Activated CD8-positive, alpha-beta memory T cell treated with anti-CD3 and anti-CD28 coated beads for 4 hours (primary cell): ENCODE results near the gene NCKAP5.

Experiments
- DNase-seq, 2 donors: peaks; one replicate each; pipeline ENCODE4 v3.0.0-alpha.2; 2020; ENCODE audit warnings: low read depth in 2 of 2

Gene NCKAP5

DNA sequence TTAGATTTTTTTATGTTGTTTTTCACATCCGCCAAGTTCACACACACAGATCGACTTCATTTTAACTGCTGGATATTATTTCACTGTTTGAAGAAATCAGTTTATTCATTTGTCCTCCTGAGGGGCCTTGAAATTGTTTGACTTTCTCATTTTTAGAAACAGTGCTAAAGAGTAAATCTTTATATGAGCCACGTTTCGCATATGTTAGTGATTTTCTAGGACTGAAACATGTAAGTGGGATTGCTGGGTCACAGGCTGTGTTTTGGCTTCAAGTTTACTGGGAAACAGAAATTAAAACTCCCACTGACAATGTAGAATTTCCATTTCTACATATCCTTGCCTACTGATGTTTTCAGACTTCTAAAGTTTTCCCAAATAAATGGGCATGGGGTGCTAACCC is 363.8 kb downstream of the NCKAP5 start:
- no peak for DNase-seq

DNA sequence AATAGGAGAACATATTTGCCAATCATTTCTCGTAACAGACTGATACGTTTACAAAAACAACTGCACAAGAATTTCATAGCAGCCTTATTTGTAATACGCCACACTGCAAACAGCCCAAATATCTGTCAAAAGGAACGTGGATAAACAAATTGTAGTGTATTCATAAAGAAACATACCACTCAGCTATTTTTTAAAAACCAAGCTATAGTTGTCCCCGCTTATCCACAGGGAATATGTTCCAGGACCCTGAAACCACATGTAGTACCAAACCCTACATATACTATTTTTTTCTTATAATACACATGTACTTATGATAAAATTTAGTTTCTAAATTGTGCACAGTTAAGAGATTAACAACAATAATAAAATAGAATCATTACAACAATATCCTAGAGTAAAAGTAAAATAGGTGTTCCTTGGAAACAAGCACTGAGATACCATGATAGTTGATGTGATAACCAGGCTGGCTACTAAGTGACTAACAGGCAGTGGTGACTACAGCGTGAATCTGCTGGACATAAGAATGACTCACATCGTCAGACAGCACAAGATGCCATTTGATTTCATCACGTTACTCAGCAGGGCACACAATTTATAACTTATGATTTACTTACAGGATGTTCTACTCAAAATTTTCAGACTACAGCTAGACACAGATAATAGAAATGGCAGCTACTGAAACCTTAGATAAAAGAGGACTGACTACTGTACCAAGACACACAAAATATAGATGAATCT is 367.4 kb downstream of the NCKAP5 start:
- DNase-seq, result no peak

DNA sequence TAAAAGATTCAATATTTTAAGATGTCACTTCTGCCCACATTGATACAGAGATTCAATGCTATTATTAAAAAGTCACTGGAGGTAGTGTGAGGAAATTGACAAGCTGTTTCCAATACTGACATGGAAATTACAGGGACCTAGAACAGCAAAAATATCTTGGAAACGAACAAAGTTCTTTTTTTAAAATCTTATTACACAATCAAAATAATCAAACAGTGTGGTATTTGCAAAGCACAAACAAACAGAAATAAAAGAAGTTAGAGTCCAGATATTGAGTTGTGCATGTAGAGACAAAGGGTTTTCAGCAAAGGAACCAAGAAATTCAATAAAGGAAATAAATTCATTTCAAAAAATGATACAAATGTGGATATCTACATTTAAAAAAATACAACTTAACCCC is 369.6 kb downstream of the NCKAP5 start:
- no peak for DNase-seq

GRCh38 chr2:133197156-133197555 is 371.1 kb downstream of the NCKAP5 start:
- DNase-seq, result no peak

DNA sequence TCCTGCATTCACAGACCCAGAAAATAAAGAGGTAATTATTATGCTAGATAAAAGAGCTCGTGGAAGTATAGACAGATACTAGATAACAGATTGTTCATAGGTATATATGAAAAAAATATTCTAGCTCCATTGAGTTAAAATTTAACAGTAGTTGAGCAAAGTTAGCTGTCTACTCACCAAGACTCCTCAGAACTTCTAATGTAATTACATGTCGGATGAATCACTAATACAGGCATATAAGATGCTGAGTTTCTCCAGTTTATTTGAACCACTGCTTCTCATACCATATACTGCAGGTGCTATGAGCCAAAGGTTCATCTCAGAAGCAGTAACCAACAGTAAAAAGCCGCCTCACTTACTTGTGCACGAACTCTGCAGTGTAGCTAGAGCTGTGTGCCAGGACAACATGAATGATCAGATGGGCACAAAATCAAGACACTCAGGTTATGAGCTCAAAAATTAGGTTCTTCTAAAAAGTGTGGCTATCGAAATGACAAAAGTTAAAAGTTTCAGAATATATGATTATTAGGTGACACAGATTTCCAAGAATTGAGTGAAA is 373.4 kb downstream of the NCKAP5 start:
- DNase-seq, result no peak

DNA sequence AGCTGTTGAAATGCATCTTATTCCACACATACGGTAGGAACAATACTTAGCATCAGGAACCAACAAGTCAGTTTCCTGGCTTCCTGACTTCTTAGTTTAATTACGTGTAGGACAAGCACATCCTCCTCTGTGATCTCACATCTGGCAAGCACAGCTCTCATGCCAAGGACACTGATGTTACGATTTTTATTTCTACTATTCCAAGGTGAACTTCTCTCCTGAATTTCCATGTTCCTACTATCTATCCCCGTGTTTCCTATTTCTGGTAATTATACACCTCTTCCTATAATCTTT is 374.0 kb downstream of the NCKAP5 start:
- DNase-seq, result no peak

DNA sequence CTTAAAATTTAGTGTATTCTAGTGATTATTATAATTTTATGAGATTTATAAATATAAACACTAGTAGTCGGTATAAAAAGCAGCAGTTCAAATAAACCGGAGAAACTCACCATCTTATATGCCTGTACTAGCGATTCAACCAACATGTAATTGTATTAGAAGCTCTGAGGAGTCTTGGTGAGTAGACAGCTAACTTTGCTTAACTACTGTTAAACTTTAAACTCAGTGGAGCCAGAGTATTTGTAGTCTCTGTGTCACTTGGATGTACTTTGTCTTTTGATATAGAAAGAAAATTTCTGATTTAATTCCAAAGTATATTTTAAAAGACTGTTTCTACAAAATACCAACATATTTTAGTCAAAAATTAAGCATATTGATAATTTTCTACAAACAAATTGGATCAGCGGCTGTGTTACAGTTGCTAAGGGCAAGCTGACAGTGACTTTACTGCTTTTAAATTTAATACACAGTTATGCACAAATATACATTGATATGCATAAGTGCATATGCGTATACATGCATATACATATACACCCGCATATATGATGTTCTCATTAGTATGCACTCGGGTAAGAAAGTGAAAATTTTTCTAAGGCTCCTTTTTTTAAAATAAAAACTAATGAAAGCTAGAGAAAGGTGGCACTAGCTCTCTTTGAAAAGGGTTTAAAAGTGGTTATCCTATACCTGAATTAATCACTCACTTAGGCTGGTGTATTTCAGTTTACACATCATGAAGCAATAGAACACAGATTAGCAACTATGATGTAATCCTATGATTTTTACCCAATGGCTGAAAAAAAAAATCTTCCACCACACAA is 374.5 kb downstream of the NCKAP5 start:
- DNase-seq, result no peak

- no peak for DNase-seq
These were observed 376.2 kb downstream of the NCKAP5 start for GRCh38 chr2:133192028-133192427.

- no peak for DNase-seq
These were observed 391.1 kb downstream of the NCKAP5 start for GRCh38 chr2:133177196-133177595.

DNA sequence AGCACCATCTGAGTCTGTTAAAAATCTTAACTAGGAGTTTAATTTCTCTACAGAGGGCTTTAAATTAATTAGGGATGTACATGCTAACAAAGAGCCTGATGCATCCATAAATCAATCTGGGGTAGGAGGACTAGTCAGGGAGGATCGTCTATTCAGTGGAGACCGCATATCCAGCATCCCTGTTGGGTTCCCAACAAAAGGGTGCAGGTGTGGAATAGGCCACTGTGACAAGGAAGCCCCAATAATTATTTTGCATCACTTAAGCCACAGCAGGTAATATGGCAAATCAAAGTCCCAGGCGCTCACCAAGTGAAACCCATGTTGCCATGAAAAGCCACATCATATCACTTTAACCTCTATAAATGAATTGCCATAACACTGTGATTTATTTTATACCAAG is 392.3 kb downstream of the NCKAP5 start:
- no peak for DNase-seq

- DNase-seq, result no peak
These were observed 395.0 kb downstream of the NCKAP5 start for GRCh38 chr2:133173224-133173623.

GRCh38 chr2:133171393-133172004 is 396.8 kb downstream of the NCKAP5 start:
- no peak for DNase-seq

DNA sequence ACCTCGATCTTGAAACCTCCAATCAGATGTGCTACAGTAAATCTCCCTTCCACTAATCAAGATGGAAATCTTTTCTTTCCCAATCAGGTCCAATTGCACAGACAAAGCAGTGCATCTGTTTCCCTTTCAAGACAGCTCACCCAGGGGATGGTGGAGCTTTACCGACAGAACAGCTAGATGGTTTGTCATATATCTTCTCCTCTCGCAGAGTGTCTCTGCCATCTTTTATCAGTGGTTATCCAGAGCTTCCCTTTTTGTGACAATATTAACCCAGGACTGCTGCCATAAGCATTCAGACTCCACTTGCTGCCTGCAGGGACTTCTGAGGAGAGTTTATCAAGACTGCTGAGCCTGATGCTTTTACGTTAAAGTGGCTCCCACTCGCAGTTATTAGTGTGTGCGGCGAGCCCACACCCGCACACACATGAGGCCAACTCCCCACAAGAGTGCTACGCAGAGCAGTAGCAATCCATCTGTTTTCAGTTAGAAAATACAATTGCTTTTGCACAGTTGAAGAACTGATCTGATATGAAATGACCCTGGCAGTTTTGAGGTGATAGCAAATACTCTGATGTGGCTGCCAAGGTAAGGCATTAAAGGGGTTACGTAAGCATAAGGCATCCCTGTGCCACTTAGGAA is 398.9 kb downstream of the NCKAP5 start:
- DNase-seq, result no peak

DNA sequence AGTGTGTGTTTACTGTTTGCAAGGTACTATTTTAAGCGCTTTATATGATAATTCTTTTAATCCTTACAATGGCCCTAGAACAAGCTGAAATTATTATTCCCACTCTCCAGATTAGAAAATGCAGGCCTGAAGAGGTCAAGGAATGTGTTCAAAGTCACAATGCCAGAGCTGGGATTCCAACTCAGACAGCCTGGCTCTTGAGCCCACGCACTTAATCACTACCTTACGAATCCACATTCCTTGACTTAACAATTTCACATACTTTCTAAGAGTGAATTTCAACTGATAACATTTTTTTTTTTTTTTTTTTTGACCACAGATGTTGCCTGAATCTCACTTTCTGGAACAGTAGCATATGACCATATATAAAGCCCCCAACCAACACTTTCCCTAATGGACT is 400.3 kb downstream of the NCKAP5 start:
- no peak for DNase-seq

- no peak for DNase-seq
These were observed 401.0 kb downstream of the NCKAP5 start for GRCh38 chr2:133167223-133167622.

- no peak for DNase-seq
These were observed 402.2 kb downstream of the NCKAP5 start for GRCh38 chr2:133166031-133166430.

DNA sequence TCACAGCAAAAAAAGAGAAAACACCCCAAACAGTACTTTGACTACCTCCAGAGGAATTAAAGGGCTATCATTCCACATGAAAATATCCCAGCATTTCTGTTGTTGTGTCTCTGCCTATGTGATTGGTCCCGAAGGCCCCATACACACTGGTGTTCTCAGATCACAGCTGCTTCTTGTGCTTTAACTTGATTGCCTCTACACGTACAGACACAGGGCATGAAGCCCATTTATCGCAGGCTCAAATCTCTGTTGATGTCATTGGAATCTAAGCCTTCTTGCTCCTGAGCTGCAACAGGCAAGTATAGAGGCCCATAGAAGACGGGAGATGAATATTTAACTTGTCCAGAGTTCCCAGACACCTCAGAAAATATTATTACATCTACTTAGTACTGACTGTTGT is 405.2 kb downstream of the NCKAP5 start:
- DNase-seq, result no peak

- DNase-seq, result no peak
These were observed 409.8 kb downstream of the NCKAP5 start for GRCh38 chr2:133158442-133158841.

DNA sequence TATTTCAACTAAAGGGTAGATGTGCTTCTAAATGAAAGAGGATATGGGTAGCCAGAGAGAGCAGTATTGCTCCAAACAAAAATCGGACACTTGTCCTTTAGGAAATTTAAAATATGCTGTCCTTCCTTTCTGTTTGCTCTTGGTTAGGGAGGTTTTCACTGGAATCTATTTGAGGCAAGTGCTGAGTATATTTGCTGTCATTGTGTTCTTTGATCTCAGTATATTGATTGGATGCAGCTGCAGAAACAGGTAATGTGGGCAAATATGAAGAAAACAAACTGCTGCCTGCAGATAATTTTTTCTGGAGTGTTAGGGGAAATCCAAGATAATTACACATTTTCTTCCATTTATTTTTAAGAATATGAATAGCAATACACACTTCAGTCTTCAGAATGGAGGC is 410.2 kb downstream of the NCKAP5 start:
- DNase-seq, result no peak

DNA sequence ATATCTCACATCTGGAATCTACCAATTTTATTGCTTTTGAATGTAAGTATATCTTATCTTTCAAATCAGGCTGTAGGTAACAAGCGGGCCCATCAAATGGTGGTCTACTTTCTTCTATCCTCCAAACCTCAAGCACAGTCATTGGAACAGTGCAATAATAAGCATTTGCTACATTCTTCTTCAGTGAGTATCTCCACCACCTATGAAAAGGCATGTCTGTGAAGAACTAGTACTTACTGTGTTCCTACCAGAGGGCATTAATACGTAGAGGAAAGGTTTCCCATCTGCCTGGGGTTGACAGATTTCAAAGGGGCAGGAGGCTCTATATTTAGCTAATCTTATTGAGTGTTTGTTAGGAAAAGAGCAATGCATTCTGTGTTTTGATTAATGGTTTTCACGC is 411.1 kb downstream of the NCKAP5 start:
- no peak for DNase-seq

DNA sequence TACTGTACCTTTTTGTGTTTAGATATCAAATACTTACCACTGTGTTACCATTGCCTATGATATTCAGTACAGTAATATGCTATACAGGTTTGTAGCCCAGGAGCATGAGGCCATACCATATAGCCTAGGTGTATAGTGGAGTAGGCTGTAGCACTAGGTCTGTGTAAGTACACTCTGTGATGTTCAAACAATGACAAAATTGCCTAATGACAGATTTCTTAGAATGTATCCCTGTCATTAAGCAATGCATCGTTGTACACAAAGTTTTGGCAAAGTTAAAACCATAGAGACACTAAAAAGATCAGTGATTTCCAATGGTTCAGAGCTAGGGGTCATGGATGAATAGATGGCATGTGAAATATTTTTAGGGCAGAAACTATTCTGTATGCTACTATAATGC is 415.5 kb downstream of the NCKAP5 start:
- no peak for DNase-seq

- DNase-seq, result no peak
These were observed 420.1 kb downstream of the NCKAP5 start for GRCh38 chr2:133148187-133148586.
